ENCODE measurements around the gene REV1.

GRCh38 chr2:99451686-99452085 is 38.1 kb downstream of the REV1 start:
- TF ChIP-seq, protein P1, sequence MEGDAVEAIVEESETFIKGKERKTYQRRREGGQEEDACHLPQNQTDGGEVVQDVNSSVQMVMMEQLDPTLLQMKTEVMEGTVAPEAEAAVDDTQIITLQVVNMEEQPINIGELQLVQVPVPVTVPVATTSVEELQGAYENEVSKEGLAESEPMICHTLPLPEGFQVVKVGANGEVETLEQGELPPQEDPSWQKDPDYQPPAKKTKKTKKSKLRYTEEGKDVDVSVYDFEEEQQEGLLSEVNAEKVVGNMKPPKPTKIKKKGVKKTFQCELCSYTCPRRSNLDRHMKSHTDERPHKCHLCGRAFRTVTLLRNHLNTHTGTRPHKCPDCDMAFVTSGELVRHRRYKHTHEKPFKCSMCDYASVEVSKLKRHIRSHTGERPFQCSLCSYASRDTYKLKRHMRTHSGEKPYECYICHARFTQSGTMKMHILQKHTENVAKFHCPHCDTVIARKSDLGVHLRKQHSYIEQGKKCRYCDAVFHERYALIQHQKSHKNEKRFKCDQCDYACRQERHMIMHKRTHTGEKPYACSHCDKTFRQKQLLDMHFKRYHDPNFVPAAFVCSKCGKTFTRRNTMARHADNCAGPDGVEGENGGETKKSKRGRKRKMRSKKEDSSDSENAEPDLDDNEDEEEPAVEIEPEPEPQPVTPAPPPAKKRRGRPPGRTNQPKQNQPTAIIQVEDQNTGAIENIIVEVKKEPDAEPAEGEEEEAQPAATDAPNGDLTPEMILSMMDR (IDR thresholded peaks at IDR 0.05): no peak
- no peak for TF ChIP-seq POLR2A (IDR thresholded peaks at IDR 0.05)

All from thyroid gland (tissue), 4 donors.